NCI-H446 treated with DMSO at 0.1 percent for 48 hours (cell line): Measurements from ENCODE around the gene AXIN2.

Experiments used
- DNase-seq: peaks from one replicate; lab custom pipeline; 2025; lab: John Stamatoyannopoulos, UW

Gene AXIN2

GRCh38 chr17:65561452-65562205 lies at the start of gene AXIN2:
AXIN2 (minus strand) TSS chr17:65561648; CDS start chr17:65558620, 3,028 bp downstream.
- DNase-seq = peak; percentile 55

DNA sequence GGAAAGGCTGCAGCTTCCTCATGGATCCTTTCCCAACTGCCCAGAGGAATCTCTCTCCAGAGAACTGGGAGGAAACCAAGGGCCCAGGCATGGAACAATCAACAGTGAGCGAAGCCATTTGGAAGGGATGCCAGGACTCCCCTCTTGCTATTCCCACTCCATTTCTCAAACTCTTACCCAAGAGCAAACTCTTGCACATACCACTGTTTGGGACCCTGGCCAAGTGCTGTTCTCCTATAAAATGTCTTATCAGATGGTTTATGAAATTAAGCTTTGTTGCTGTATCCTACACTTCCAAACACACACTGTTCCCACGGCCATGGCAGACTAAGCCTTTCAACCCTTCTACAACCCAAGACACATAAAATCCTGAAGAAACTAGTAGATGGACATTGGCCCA lies 48.3 kb upstream of the AXIN2 start:
- no peak for DNase-seq

GRCh38 chr17:65609286-65609685 lies 47.8 kb upstream of the AXIN2 start:
- DNase-seq = no peak

GRCh38 chr17:65604070-65604469 lies 42.6 kb upstream of the AXIN2 start:
- no peak for DNase-seq

GRCh38 chr17:65601881-65602280 lies 40.4 kb upstream of the AXIN2 start:
- no peak for DNase-seq

DNA sequence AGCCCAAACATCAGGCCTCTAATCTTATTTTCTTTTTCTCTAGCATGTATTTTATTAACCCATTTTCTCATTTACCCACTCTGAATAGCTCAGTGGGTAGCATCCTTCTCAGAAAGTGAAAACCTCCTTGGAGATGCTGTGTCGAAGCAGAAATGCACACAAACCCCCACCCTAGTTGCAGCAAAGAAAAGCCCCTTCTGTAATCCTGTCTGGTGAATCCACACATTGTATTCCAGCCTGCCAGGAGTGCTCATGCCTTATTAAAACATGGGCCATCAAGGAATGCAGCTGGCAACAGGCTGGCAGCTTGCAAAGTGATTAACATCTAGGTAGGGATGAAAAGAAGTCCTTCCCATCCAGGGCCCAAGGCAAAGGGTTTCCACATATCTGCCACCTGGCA lies 39.7 kb upstream of the AXIN2 start:
- DNase-seq = no peak

DNA sequence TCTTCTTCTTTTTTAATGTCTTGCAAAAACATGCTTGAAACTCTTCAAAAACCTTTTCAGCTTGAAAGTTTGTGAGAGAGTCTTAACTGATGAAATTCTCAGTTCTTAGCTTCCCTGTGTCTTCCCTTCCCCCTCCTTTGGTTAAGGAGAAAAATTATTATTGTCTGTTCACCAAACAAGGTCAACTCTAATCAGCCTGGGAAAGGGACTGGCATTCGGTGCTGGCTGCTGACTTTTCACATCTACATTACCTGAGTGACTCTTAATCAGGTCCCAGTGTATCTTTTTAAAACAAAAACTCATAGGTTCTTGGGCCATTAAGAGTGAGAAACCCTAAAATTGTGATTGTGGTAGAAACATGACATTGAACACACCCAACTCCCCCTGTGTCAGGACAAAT lies 39.1 kb upstream of the AXIN2 start:
- no peak for DNase-seq

DNA sequence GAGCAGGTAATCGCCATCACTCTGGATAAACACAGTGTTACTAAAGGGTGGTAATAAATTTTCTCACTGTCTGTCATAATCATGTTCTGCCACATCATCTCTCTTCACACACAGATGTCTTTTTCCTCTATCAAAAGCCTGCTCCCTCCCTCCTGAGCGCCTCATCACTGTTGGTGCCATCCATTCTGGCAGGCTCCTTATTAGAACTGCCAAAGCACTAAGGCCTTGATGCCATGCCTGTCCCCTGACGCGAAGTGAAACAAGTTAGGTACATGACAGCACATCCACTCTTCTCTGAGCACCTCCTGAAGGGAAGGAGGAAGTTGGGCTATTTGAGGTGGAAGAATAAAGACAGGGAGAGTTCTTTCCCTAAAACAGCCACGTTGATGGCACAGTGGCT lies 38.2 kb upstream of the AXIN2 start:
- DNase-seq = no peak

DNA sequence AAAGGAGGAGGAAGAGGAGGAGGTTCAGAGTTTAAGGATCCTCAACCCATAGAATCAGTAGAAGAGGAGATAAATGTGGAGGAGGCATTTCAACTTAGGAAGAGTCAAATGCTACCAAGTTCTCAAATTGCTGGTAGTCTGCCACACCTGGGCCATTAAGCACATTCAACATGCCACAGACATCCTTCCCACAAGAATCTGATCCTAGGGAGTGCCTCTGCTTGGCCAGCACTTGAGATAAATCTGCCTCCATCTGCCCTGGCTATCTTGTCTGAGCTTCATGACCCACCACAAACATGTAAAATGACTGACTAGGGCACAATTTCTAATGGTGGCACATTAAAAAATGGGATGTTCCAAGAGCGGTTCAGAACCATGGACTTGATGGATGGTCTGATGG lies 37.3 kb upstream of the AXIN2 start:
- no peak for DNase-seq

- DNase-seq = no peak
Observed at GRCh38 chr17:65595071-65595656, 33.7 kb upstream of the AXIN2 start.

DNA sequence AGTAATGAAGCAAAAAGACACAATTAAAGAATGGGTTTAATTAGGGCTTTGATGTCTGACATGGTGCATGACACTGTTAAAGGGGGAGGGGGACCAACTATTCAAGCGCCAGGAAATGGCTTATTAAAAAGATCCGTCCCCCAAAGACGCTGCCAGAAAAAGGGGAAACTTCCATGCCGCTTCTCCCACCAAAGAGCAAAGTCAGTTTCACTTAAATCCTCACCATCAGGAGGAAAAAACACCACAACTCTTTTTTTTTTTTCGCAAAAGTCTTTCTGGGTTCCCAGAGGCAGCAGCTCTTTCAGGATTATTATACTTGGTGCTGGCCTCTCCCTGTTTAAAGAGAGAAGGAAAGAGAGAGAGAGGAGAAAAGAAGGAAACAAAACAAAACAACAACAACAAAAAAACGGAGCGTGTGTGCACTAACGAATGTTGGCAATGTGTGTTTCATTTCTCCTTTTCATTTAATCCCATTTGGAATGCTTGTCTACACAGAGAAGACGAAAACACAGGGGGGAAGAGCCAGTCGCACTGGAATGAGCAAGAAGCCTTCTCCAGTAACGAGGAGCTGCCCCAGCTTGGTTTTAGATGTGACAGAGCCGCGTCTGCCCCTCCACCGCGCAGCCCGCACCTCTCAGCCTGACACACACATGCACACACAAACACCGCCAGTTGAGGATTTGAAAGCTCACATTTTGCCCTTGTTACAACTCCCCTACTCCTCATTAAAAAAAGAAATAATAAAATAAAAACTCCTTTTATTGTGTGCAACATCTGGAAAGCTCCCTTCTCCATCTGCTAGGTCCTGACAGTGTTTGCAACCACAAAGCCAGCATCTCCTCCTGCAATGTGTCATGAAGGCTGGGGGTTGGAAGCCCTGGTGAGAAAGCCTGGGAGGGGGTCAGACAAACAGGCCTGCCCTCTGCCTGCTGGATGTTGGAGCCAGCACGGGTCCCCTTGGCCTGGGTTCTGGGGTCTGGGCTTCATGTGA lies 32.7 kb upstream of the AXIN2 start:
- no peak for DNase-seq

DNA sequence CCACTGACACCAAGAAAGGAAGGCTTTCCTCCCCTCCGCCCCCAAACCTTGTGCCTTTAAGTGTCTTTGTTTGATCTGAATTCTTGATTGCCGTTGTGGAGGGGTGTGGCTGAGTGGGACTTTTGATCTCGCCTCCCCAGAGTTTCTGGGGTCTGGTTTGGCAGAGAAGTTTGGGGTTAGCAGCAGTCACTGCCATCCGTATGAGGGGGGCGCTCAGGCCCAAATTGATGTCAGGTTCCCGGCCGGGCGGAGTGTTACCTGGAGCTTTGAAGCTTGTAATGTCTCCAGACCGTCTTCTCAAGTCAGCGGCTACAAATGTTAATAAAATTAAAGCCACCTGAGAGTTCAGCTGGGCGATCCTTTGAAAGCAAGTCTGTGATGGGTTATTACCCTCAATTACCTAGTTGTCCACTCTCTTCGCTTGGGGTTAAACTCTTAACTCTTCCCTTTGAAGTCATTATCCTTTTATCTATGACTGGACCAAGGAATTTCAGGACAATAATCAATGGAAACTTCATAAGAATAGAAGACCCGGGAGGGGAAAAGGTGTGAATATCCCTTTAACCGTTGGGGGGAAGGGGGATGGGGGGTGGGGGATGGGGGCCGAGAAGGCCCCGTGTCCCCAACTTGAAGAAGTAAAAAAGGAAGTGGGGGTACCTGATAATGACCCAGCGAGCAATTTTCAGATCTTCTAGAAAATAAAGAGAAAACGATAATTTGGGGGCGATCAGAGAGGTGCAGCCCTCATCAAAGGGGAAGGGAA lies 31.8 kb upstream of the AXIN2 start:
- DNase-seq = no peak

DNA sequence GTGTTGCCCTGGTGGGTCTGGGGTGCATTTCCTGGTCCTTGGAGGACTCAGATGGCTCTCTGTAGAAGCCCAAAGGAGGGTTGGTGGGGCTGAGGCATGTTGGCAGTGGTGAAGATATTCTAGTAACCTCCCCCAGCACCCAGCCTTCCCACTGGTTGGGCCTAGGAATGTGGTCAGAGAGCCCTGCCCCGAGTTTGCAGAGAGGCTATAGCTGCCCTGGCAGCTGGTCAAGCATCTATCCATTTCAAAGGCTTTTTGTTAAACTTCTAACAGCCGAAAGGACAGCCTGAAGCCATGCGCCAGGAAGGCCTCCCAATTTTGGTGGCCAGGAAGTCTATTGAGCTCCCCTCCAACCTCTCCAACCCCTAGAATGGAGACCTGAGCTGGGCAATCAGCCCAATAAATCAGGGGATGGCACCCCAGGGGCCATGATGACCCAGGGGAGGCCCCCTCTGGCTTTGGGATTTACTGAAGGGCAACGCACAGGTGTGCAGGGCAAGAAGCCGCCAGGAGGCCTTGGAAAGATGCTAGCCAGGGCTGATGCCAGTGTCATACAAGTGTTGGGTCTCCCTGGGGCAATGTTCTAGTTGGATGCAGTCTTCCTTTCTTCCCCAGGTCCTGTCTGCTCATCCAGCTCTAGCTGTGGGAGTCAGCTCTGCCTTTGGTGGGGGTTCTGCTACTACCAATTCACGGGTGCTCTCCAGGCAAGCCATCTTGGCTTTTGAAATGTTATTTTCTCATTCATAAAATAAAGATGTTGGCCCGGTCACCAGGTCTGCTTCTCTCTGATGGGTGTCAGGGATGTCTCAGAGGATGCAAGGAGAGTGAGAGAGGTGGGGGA lies 30.9 kb upstream of the AXIN2 start:
- DNase-seq = no peak

GRCh38 chr17:65589321-65589720 lies 27.9 kb upstream of the AXIN2 start:
- DNase-seq = no peak

DNA sequence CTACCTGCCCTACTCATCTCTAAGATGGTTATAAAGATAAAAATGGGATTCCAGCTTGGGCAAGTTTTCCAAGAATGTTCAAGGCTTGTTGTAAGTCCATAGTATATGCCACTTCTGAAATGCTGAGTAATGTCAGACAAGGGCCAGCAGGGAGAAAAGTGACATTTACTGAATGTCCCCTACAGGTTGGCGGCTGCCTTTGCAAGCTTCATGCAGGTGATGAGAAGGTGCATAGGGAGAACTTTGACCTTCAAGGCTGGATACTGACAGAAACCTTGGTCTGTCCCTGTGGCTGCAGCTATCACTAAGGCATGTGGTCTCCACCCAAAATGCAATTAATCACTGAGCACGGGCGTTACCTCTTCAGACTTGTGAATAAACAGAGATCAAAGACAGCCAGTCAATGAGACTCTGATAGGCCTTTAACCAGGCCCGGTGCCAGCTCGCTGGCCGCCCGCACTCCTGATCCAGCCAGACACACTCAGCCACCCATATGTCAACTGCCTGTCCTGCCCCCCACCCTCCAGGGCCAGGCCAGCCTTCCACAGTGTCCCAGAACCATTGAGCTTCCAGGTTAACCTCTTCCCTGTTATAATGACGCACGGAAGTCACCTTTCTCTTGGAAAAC lies 26.8 kb upstream of the AXIN2 start:
- peak; percentile 41 for DNase-seq

DNA sequence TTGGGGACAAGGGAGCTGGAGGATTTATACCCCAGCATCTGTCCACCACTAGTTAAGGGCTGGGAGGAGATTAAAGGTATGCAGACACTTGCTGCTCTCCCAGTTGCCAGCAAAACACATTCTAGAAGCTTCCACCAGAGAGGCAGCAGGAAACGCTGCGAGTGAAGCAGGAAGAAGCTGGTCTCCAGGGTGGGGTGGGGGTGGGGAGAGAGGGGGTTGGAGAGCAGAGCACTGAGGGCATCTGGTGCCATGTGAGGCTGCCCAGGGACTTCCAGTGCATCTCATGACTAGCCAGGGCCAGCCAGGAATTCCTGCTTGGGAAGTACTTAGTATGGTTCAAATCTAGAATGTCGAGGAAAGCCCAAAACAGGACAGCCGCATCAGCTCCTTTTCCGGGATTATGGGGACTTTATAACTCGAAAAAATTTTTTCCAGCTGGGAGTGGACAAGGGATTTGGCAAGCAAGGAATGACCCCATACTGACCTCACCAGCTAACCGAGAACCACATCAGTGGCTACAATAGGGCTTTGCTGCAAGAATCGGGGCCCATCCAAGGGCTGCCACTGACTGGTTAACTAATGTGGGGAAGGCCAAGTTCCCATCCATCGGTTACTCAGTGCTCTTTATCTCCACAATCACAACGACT lies 26.2 kb upstream of the AXIN2 start:
- DNase-seq = no peak

- no peak for DNase-seq
Observed at GRCh38 chr17:65586899-65587298, 25.5 kb upstream of the AXIN2 start.

DNA sequence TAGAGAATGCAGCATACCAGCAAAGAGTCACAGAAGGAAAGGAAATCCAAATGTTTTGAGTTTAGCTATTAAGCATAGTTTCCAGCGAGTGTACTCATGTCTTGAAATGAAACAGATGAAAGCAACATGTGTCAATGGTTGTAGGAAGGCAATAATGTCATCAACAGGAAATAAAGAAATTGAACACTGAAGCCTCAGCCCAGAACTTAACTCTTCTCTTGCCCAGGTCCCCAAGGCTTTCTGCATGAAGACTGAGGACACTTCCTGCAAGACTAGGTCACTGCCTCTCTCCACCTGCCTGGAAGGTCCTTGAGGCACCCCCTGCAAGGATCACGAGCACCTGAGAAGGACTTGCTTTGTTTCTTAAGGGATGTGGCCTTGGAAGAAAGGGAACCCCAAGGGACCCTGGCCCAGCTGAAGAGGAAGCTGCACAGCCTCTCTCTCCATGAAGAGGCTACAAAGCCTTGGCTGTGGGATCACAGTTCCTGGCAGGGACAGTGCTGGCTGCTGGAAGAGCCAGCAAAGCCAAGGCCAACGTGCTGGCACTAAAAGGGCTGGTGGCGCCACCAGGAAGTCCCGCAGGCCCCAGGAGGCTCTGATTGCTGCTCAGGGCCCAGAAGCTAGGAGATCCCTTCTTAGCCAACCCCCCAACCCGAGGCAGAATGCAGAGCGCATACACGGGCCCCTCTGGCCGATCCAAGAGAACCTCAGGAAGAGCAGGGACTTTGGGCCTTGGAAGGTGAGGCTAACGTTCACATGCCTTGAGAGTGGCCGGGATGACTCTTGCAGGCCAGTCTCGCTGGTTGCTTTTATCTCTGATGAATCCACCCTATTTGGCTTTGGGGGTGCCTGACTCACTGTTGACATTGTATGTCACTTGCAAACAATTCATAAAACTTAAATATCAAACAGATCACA lies 23.4 kb upstream of the AXIN2 start:
- peak; percentile 34 for DNase-seq
